ENCODE results near the gene DDI2. TPM values are rescaled to one million over a fixed set of nuclear protein-coding genes. Genes with fewer than 3 reads are reported as not detected.

Gene DDI2
- total and polyA plus RNA-seq, 2 experiments from 2014 or later: 5.6 to 27.4 TPM

GRCh38 chr1:15708486-15709137, 91.4 kb downstream of the DDI2 start:
- H3K4me1 ChIP-seq (ENCODE audit: insufficient read depth): peaks cover 7% of the 10 kb centered on the region
- H4K20me1 ChIP-seq (ENCODE audit: insufficient read depth, poor library complexity, severe bottlenecking): peaks cover 6% of the 10 kb centered on the region
- H3K36me3 ChIP-seq (replicated peaks; ENCODE audit: insufficient read depth, low read depth): no peaks in the 10 kb centered on the region
- H3K27ac ChIP-seq: no peak overlapping the region
- TF ChIP-seq EZH2 (IDR thresholded peaks at IDR 0.05; ENCODE audit: borderline replicate concordance) (no peak), CTCF (IDR thresholded peaks at IDR 0.05; ENCODE audit: poor library complexity) (no peak), EZH2phosphoT487 (IDR thresholded peaks at IDR 0.05; ENCODE audit: low read depth, severe bottlenecking, unreplicated experiment) (no peak)
- no peaks in the 10 kb centered on the region for H3K27me3 ChIP-seq
- no peak overlapping the region for H3K4me3 ChIP-seq
- H2AFZ ChIP-seq: no peak overlapping the region
- H3K4me2 ChIP-seq: no peak overlapping the region
- DNase-seq (ENCODE audit: low spot score): no peak
- no peaks in the 10 kb centered on the region for H3K9me3 ChIP-seq (ENCODE audit: low read depth)
- peaks cover 95% of the 10 kb centered on the region for H3K79me2 ChIP-seq
- H3K9me2 ChIP-seq (replicated peaks; ENCODE audit: insufficient read depth): no peaks in the 10 kb centered on the region
- 91% methylated on average over 15 of the region's 15 CpGs for WGBS (ENCODE audit: low lambda C conversion rate, missing lambda C conversion rate)

GRCh38 chr1:15709226-15709625, 92.0 kb downstream of the DDI2 start:
- Histone ChIP-seq H3K9me2 (replicated peaks; ENCODE audit: insufficient read depth) (no peaks in the 10 kb centered on the region), H4K20me1 (ENCODE audit: insufficient read depth, poor library complexity, severe bottlenecking) (peaks cover 6% of the 10 kb centered on the region), H2AFZ (no peak overlapping the region), H3K36me3 (replicated peaks; ENCODE audit: insufficient read depth, low read depth) (no peaks in the 10 kb centered on the region), H3K4me3 (no peak overlapping the region), H3K4me1 (ENCODE audit: insufficient read depth) (peaks cover 1% of the 10 kb centered on the region), H3K4me2 (no peak overlapping the region), H3K9me3 (ENCODE audit: low read depth) (no peaks in the 10 kb centered on the region), H3K27ac (no peak overlapping the region), H3K79me2 (peaks cover 92% of the 10 kb centered on the region), H3K27me3 (no peaks in the 10 kb centered on the region)
- DNase-seq (ENCODE audit: low spot score): no peak
- TF ChIP-seq EZH2phosphoT487 (IDR thresholded peaks at IDR 0.05; ENCODE audit: low read depth, severe bottlenecking, unreplicated experiment) (no peak), EZH2 (IDR thresholded peaks at IDR 0.05; ENCODE audit: borderline replicate concordance) (no peak), CTCF (IDR thresholded peaks at IDR 0.05; ENCODE audit: poor library complexity) (no peak)
- WGBS (ENCODE audit: low lambda C conversion rate, missing lambda C conversion rate): 100% methylated on average over 4 of the region's 4 CpGs

DNA sequence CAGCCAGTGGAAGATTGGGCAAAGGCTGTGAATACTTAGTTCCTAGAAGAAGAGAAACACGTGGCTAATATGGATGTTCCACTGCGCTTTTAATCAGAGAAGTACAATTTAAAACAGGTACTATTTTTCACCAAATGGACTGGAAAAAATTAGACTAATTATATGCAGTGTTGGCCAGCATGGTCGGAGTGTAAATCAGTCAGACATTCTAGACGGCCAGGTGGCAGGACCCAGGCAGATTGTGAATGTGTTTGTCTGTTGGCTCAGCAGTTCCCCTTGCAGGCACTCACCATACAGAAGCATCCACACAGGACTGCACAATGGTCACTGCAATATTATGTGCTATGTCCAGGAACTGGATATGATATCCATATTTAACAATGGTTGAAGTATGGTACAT, 94.9 kb downstream of the DDI2 start:
- TF ChIP-seq EZH2 (IDR thresholded peaks at IDR 0.05; ENCODE audit: borderline replicate concordance): no peak
- no peak for TF ChIP-seq EZH2phosphoT487 (IDR thresholded peaks at IDR 0.05; ENCODE audit: low read depth, severe bottlenecking, unreplicated experiment)
- no peak for TF ChIP-seq CTCF (IDR thresholded peaks at IDR 0.05; ENCODE audit: poor library complexity)
- H4K20me1 ChIP-seq (ENCODE audit: insufficient read depth, poor library complexity, severe bottlenecking): peaks cover 6% of the 10 kb centered on the region
- peaks cover 5% of the 10 kb centered on the region for H3K4me1 ChIP-seq (ENCODE audit: insufficient read depth)

More for the DNA sequence above, 94.9 kb downstream of the DDI2 start:
- H3K4me2 ChIP-seq: no peak overlapping the region
- no peaks in the 10 kb centered on the region for H3K9me3 ChIP-seq (ENCODE audit: low read depth)
- no peak overlapping the region for H3K4me3 ChIP-seq
- H2AFZ ChIP-seq: no peak overlapping the region
- DNase-seq (ENCODE audit: low spot score): no peak
- H3K9me2 ChIP-seq (replicated peaks; ENCODE audit: insufficient read depth): no peaks in the 10 kb centered on the region
- H3K27me3 ChIP-seq: no peaks in the 10 kb centered on the region
- WGBS (ENCODE audit: low lambda C conversion rate, missing lambda C conversion rate): 84% methylated on average over 4 of the region's 4 CpGs
- H3K79me2 ChIP-seq: peaks cover 81% of the 10 kb centered on the region
- no peaks in the 10 kb centered on the region for H3K36me3 ChIP-seq (replicated peaks; ENCODE audit: insufficient read depth, low read depth)
- no peak overlapping the region for H3K27ac ChIP-seq
